HG02885 (cell line): ENCODE data around the gene NAALADL2.
A peak's percentile ranks its signal among the peaks of the same experiment; 100 is the strongest.

ENCODE experiments used
- ATAC-seq: cut with Tn5 transposase; IDR thresholded peaks from one replicate; pipeline ENCODE4 v1.9.1; 2021; ENCODE audit warnings: mild to moderate bottlenecking; ENCODE audit not compliant: unreplicated experiment, poor library complexity

Gene NAALADL2

GRCh38 chr3:175279457-175279856 lies 420.3 kb downstream of the NAALADL2 start:
- no peak for ATAC-seq

GRCh38 chr3:175279911-175280310 lies 420.8 kb downstream of the NAALADL2 start:
- ATAC-seq: no peak

GRCh38 chr3:175287361-175287963 lies 428.3 kb downstream of the NAALADL2 start:
- peak; percentile 95 for ATAC-seq

- ATAC-seq: no peak
Observed at GRCh38 chr3:175288621-175289020, 429.5 kb downstream of the NAALADL2 start.

GRCh38 chr3:175294793-175295192 lies 435.7 kb downstream of the NAALADL2 start:
- ATAC-seq: no peak

GRCh38 chr3:175295248-175296130 lies 436.4 kb downstream of the NAALADL2 start:
- ATAC-seq: no peak

- ATAC-seq: no peak
Observed at GRCh38 chr3:175297216-175297615, 438.1 kb downstream of the NAALADL2 start.

GRCh38 chr3:175301741-175302140 lies 442.6 kb downstream of the NAALADL2 start:
- ATAC-seq: no peak

GRCh38 chr3:175304404-175304803 lies 445.3 kb downstream of the NAALADL2 start:
- ATAC-seq: no peak

- no peak for ATAC-seq
Observed at GRCh38 chr3:175307642-175308041, 448.5 kb downstream of the NAALADL2 start.

- no peak for ATAC-seq
Observed at GRCh38 chr3:175308097-175308496, 449.0 kb downstream of the NAALADL2 start.

- no peak for ATAC-seq
Observed at GRCh38 chr3:175310046-175310445, 450.9 kb downstream of the NAALADL2 start.

GRCh38 chr3:175311404-175311803 lies 452.3 kb downstream of the NAALADL2 start:
- ATAC-seq: no peak

GRCh38 chr3:175311946-175312345 lies 452.8 kb downstream of the NAALADL2 start:
- ATAC-seq: no peak

GRCh38 chr3:175312791-175313190 lies 453.7 kb downstream of the NAALADL2 start:
- ATAC-seq: no peak

GRCh38 chr3:175316799-175317198 lies 457.7 kb downstream of the NAALADL2 start:
- no peak for ATAC-seq

GRCh38 chr3:175325440-175325839 lies 466.3 kb downstream of the NAALADL2 start:
- ATAC-seq: no peak

- no peak for ATAC-seq
Observed at GRCh38 chr3:175326041-175326440, 466.9 kb downstream of the NAALADL2 start.

- ATAC-seq: no peak
Observed at GRCh38 chr3:175329373-175329772, 470.2 kb downstream of the NAALADL2 start.

- no peak for ATAC-seq
Observed at GRCh38 chr3:175335229-175335628, 476.1 kb downstream of the NAALADL2 start.

GRCh38 chr3:175336406-175337133 lies 477.4 kb downstream of the NAALADL2 start:
- ATAC-seq: no peak
